ENCODE data around the gene EPB41L2.

Gene EPB41L2

GRCh38 chr6:130900913-130901312, 162.1 kb downstream of the EPB41L2 start:
- no peak for DNase-seq

GRCh38 chr6:130896249-130896648, 166.8 kb downstream of the EPB41L2 start:
- DNase-seq, result no peak

GRCh38 chr6:130895516-130895915, 167.5 kb downstream of the EPB41L2 start:
- DNase-seq, result no peak

GRCh38 chr6:130893766-130894165, 169.3 kb downstream of the EPB41L2 start:
- DNase-seq, result no peak

GRCh38 chr6:130893277-130893676, 169.8 kb downstream of the EPB41L2 start:
- no peak for DNase-seq

- DNase-seq, result no peak
Observed at GRCh38 chr6:130890521-130890971, 172.5 kb downstream of the EPB41L2 start.

GRCh38 chr6:130889423-130889822, 173.6 kb downstream of the EPB41L2 start:
- DNase-seq, result no peak

- DNase-seq, result no peak
Observed at GRCh38 chr6:130888246-130888645, 174.8 kb downstream of the EPB41L2 start.

GRCh38 chr6:130886966-130887365, 176.1 kb downstream of the EPB41L2 start:
- no peak for DNase-seq

- DNase-seq, result peak; percentile 83
Observed at GRCh38 chr6:130885392-130886192, 177.5 kb downstream of the EPB41L2 start.

GRCh38 chr6:130882370-130882769, 180.7 kb downstream of the EPB41L2 start:
- DNase-seq, result no peak

- DNase-seq, result no peak
Observed at GRCh38 chr6:130879826-130880225, 183.2 kb downstream of the EPB41L2 start.

GRCh38 chr6:130873746-130874145, 189.3 kb downstream of the EPB41L2 start:
- no peak for DNase-seq

GRCh38 chr6:130872250-130873095, 190.6 kb downstream of the EPB41L2 start:
- DNase-seq, result peak; percentile 80

- DNase-seq, result no peak
Observed at GRCh38 chr6:130870179-130870880, 192.7 kb downstream of the EPB41L2 start.

GRCh38 chr6:130869681-130870080, 193.4 kb downstream of the EPB41L2 start:
- no peak for DNase-seq

GRCh38 chr6:130865793-130866192, 197.3 kb downstream of the EPB41L2 start:
- no peak for DNase-seq

GRCh38 chr6:130864344-130864743, 198.7 kb downstream of the EPB41L2 start:
- DNase-seq, result no peak

- DNase-seq, result no peak
Observed at GRCh38 chr6:130863415-130864230, 199.4 kb downstream of the EPB41L2 start.

GRCh38 chr6:130862370-130862769, 200.7 kb downstream of the EPB41L2 start:
- no peak for DNase-seq

- no peak for DNase-seq
Observed at GRCh38 chr6:130859161-130859867, 203.7 kb downstream of the EPB41L2 start.

Data from CD4-positive, alpha-beta T cell treated with Interleukin-17A for 4 hours (primary cell).